ENCODE measurements around the gene RTN4. TPM values are rescaled to one million over a fixed set of nuclear protein-coding genes. Genes with fewer than 3 reads are reported as not detected.

The RTN4 gene
- total RNA-seq, 1 experiment from 2014 or later, result 513 TPM

GRCh38 chr2:54954705-54955357 is 95.4 kb downstream of the RTN4 start:
- ChIA-PET POLR2A (interaction anchor here (1.7 kb wide), 1 partner anchor 51 kb away, joined by 5 read pairs; no protein-coding TSS in a partner anchor), CTCF (interaction anchor here (2.0 kb wide), 1 partner anchor 55 kb away, joined by 7 read pairs; no protein-coding TSS in a partner anchor)
- DNase-seq (ENCODE audit: low read depth, low spot score), result no peak
- no peak overlapping the region for H3K4me3 ChIP-seq (ENCODE audit: low read depth in 2 of 2, low read length in 2 of 2)
- peaks cover 61% of the 10 kb centered on the region for H3K4me1 ChIP-seq (ENCODE audit: control insufficient read depth, insufficient read depth, low read length)
- peak overlapping the region; percentile 96 for H3K27ac ChIP-seq (ENCODE audit: low read length)
- in situ Hi-C loops (cut with HindIII; ENCODE audit: low pct_unique_long_range_greater_than_20kb, low sequenced_read_pairs), result no loop called here
- H3K9me3 ChIP-seq (ENCODE audit: control insufficient read depth, insufficient read depth, low read depth, low read length), result no peaks in the 10 kb centered on the region; the same call in 1 of the 2 replicates
- no peaks in the 10 kb centered on the region for H3K36me3 ChIP-seq (ENCODE audit: control insufficient read depth, insufficient read depth, low read length)
- no TSS peak for BruUV-seq (replicated peaks)
- intact Hi-C loops (cut with micrococcal nuclease; ENCODE audit: unreplicated experiment), result no loop called here
- no peak for ATAC-seq
- TF ChIP-seq TCF7L2 (IDR thresholded peaks at IDR 0.05; ENCODE audit: low read depth, low read length) (no peak), REST (IDR thresholded peaks at IDR 0.05; ENCODE audit: insufficient read depth in 1 of 2, low read depth in 2 of 2, low read length in 1 of 2) (no peak), POLR2AphosphoS5 (IDR thresholded peaks at IDR 0.05; ENCODE audit: low read depth, low read length) (no peak), SIN3A (IDR thresholded peaks at IDR 0.05; ENCODE audit: borderline replicate concordance, insufficient read depth, low read depth, low read length) (no peak), CTCF (IDR thresholded peaks at IDR 0.05) (no peak)
- H3K27me3 ChIP-seq (ENCODE audit: control insufficient read depth, insufficient read depth, low read length), result no peaks in the 10 kb centered on the region

GRCh38 chr2:54954158-54954557 is 96.1 kb downstream of the RTN4 start:
- Histone ChIP-seq H3K4me3 (ENCODE audit: low read depth in 2 of 2, low read length in 2 of 2) (no peak overlapping the region), H3K27ac (ENCODE audit: low read length) (peak overlapping the region; percentile 96), H3K4me1 (ENCODE audit: control insufficient read depth, insufficient read depth, low read length) (peaks cover 61% of the 10 kb centered on the region), H3K27me3 (ENCODE audit: control insufficient read depth, insufficient read depth, low read length) (no peaks in the 10 kb centered on the region), H3K9me3 (ENCODE audit: control insufficient read depth, insufficient read depth, low read depth, low read length) (no peaks in the 10 kb centered on the region; the same call in 1 of the 2 replicates), H3K36me3 (ENCODE audit: control insufficient read depth, insufficient read depth, low read length) (no peaks in the 10 kb centered on the region)
- no TSS peak for BruUV-seq (replicated peaks)
- ChIA-PET CTCF (no interaction called here), POLR2A (no interaction called here)
- TF ChIP-seq SIN3A (IDR thresholded peaks at IDR 0.05; ENCODE audit: borderline replicate concordance, insufficient read depth, low read depth, low read length) (no peak), TCF7L2 (IDR thresholded peaks at IDR 0.05; ENCODE audit: low read depth, low read length) (no peak), CTCF (IDR thresholded peaks at IDR 0.05) (no peak), POLR2AphosphoS5 (IDR thresholded peaks at IDR 0.05; ENCODE audit: low read depth, low read length) (no peak), REST (IDR thresholded peaks at IDR 0.05; ENCODE audit: insufficient read depth in 1 of 2, low read depth in 2 of 2, low read length in 1 of 2) (no peak)
- no peak for ATAC-seq
- DNase-seq (ENCODE audit: low read depth, low spot score), result no peak
- intact Hi-C loops (cut with micrococcal nuclease; ENCODE audit: unreplicated experiment), result no loop called here
- in situ Hi-C loops (cut with HindIII; ENCODE audit: low pct_unique_long_range_greater_than_20kb, low sequenced_read_pairs), result no loop called here

Measured in Panc1 (cell line).